GM21723 (cell line): Measurements from ENCODE around the gene TCEANC2.

Experiments
- ATAC-seq: cut with Tn5 transposase; IDR thresholded peaks from one replicate; pipeline ENCODE4 v1.9.1; 2021; ENCODE audit warnings: mild to moderate bottlenecking, moderate library complexity; ENCODE audit not compliant: unreplicated experiment

The TCEANC2 gene

DNA sequence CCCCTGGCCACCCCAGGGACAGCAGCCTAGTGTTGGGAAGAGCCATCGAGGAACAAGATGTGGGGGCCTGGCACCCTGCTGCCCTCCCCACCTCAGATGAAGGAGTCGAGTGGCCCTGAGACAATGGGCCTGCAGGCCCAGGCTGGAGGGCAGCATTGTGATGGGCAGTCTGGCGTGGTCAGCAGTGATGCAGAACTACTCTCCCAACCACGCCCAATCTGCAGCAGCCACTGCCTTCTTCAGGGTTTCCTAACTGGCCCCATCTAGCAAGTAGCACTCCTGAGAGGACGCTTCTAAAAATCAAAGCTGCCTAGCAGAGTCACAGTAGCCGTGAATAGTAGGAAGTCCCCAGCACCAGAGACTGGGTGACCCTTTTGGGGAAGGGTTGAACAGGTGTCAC is 80.9 kb downstream of the TCEANC2 start:
- no peak for ATAC-seq

DNA sequence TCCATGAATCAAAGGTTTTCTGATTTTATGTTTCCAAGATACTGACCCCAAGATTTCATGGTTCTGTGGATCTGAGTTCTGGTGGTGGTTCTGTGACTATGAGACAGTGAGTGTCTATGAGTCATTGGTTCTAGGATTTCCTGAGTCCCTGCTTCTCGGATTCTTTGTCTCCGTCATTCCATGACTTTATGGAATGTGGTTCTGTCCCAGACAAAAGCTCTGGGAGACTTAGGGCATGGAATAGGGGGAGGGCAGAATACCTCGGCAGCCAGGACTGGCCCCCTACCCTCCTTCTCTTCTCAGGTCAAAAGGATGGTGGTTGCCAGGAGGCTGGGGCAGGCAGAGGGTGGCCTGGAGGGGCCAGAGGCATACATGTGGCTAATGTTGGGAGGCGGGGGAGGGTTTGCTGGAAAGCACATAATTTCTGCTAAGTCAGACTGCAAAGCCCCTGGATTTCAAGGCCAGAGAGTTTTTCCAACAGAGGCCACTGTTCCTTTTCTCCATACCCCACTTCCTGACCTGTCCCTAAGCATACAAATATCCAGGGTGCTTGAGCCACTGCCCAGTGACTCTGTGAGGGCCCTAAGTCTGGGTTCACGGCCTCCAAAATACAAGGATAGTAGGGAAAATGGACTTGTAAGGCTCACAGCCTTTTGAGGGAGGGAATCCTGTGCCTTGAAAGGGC is 82.2 kb downstream of the TCEANC2 start:
- no peak for ATAC-seq

DNA sequence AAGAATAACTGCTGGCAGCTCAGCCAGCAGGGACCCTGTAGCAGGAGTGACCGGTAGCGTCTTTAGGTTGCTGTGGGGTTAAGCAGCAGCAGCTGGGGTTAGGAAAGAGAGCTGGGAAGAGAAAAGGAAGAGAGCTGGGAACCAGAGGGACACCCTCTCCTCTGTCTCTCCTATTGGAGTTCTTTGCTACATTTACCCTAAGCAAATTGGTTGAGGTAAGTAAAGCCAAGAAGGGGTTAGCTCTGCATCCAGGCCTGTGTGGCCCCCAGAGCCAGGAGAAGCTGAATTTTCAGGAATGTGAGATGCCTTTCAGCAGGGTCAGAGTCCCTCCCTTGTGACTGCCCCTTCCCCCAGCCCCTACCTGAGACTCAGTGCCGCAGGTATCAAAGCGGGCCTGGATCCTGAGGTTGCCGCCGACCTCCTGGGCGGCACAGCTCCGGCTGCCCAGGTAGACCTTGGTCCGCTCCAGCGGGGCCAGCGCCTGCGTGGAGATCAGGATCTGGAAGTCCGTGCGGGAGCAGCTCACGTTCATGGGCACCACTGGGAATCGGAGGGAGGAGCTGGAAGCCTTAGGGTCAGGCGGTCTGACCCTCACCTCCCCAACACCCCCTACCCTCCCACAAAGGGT is 83.0 kb downstream of the TCEANC2 start:
- no peak for ATAC-seq

GRCh38 chr1:54136963-54137533 is 83.6 kb downstream of the TCEANC2 start:
- no peak for ATAC-seq

GRCh38 chr1:54137534-54138061 is 84.2 kb downstream of the TCEANC2 start:
- ATAC-seq: no peak

- no peak for ATAC-seq
These were observed 85.6 kb downstream of the TCEANC2 start for GRCh38 chr1:54138994-54139393.

- no peak for ATAC-seq
These were observed 86.3 kb downstream of the TCEANC2 start for GRCh38 chr1:54139711-54140110.

DNA sequence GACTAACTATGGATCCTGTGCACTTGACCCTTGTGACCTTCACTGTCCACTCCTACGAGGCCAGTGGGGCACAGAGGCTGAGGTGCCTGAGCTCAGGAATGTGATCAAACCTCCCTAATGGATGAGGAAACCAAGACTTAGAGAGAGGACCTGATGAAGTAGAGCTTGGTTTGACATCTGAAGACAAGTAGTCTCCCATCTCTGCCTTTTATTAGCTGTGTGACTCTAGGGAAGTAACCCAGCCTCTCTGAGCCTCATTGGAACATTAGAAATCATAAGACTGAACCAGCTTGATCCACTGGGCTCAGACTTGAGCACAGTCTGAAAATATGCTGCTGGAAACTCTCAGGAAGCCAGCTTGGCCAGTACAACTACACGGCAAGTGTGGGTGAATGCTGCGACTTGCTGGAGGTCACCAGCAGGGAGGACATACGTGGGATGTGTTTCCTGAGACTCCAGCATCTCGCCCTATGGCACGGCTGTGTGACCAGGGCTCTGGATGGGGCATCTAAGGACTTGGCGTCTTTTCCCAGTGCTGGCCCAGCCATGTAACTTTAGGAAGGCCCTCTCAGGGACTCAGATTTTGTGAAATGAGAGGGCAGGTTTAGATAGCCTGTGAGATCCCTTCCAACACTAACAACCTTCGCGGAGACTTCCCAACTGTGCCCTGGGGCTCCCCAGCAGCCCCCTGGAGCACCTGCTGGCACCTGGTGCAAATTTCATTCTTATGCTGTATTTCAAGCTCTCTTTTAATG is 88.9 kb downstream of the TCEANC2 start:
- no peak for ATAC-seq

GRCh38 chr1:54144366-54144765 is 91.0 kb downstream of the TCEANC2 start:
- no peak for ATAC-seq

DNA sequence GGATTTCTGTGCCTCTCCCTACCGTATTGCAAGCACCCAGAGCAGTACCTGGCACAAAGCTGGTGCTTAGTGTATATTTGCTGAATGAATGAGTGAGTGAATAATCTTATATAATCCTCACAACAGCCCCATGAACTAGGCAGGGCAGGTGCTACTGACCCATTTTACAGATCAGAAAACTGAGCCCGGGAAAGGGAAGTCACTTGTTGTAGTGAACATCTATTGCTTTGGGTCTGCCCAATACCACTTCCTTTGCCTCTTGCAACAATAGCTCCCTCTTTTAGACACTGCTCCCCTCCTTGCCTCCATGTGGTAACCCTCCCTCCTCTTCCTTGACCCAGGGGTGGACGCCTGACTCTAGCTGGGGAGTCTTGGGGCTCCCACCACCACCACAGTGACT is 96.3 kb downstream of the TCEANC2 start:
- no peak for ATAC-seq

GRCh38 chr1:54151013-54151412 is 97.6 kb downstream of the TCEANC2 start:
- ATAC-seq: no peak

- no peak for ATAC-seq
These were observed 99.3 kb downstream of the TCEANC2 start, which contains the start of gene CDCP2 for GRCh38 chr1:54152696-54153095. Gene CDCP2, minus strand, starts transcription at chr1:54153000. Its CDS starts 78 bp downstream, at chr1:54152922.

DNA sequence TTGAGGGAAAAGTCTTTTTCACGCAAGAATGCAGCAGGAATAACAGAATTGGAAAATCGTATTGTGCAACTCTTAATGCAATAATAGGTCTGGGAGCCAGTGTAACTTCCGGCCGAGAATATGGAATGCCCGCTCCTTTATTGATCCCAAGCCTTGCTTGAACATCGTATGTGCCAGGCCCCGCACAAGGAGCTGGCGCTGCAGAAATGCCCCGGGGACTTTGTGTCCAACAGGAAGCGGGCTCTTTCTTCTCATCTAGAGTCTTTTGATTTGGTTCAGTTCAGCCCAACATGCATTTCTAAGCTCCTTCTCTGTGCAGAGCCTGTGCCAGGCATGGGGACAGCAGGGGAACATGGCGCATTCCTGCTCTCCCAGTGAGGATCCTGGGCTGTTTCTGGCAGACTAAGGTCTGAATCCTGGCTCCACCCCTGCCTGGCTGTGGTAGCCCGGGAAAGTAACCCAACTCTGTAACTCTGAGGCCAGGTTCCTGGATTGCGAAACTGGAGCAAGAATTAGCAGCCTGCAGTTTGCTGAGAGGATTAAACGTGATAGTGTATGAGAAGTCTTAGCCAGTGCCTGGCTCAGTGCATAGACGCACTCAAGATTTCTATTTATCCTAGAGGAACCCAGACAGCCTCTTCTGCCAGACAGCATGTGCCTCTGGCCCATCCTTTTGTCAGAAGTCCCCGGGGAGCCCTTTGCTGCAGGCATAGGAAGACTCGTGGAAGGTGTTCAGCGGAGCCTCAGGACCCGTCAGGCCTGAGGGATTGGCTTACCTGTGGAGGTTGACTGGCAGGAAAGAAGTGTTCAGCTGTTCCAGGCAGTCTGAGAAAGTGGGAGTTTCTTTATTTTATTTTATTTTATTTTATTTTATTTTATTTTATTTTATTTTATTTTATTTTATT is 100.4 kb downstream of the TCEANC2 start:
- no peak for ATAC-seq
